ENCODE measurements around the gene PLA2G2F.
"Not testable (repeated sequence)": the region's sequence is repeated elsewhere in the genome, so short reads cannot be mapped to it uniquely, and the experiment has no call there.

Gene PLA2G2F

GRCh38 chr1:20114021-20114648 lies 25.0 kb upstream of the PLA2G2F start:
- DNase-seq: no peak

- no peak for DNase-seq
These were observed 23.6 kb upstream of the PLA2G2F start for GRCh38 chr1:20115479-20115878.

GRCh38 chr1:20115916-20116315 lies 23.2 kb upstream of the PLA2G2F start:
- DNase-seq: no peak

GRCh38 chr1:20117236-20117635 lies 21.9 kb upstream of the PLA2G2F start:
- DNase-seq: no peak

- DNase-seq: no peak
These were observed 19.8 kb upstream of the PLA2G2F start, which contains the start of gene PLA2G2D for GRCh38 chr1:20119347-20119746. PLA2G2D (minus strand) TSS chr1:20119536; CDS start chr1:20119498, 38 bp downstream.

GRCh38 chr1:20120796-20121195 lies 18.3 kb upstream of the PLA2G2F start:
- DNase-seq: no peak

- DNase-seq: no peak
These were observed 15.2 kb upstream of the PLA2G2F start for GRCh38 chr1:20123722-20124455.

- DNase-seq: peak in 9 of 58 donors; percentile 1 to 53 (median 10)
These were observed 14.6 kb upstream of the PLA2G2F start for GRCh38 chr1:20124456-20125057.

- no peak for DNase-seq
These were observed 14.0 kb upstream of the PLA2G2F start for GRCh38 chr1:20125100-20125499.

GRCh38 chr1:20126041-20126805 lies 12.9 kb upstream of the PLA2G2F start:
- no peak for DNase-seq

GRCh38 chr1:20126806-20127440 lies 12.2 kb upstream of the PLA2G2F start:
- no peak for DNase-seq

- DNase-seq: not testable (repeated sequence)
These were observed 8.6 kb upstream of the PLA2G2F start for GRCh38 chr1:20130518-20130917.

- DNase-seq: no peak
These were observed 4.1 kb upstream of the PLA2G2F start for GRCh38 chr1:20134995-20135394.

GRCh38 chr1:20136249-20136648 lies 2.9 kb upstream of the PLA2G2F start:
- DNase-seq: no peak

- DNase-seq: no peak
These were observed 2.1 kb upstream of the PLA2G2F start for GRCh38 chr1:20137055-20137454.

GRCh38 chr1:20137604-20138003 lies 1.5 kb upstream of the PLA2G2F start:
- no peak for DNase-seq

- no peak for DNase-seq
These were observed 777 bp upstream of the PLA2G2F start for GRCh38 chr1:20138346-20138745.

- no peak for DNase-seq
These were observed 871 bp downstream of the PLA2G2F start for GRCh38 chr1:20139776-20140612.

GRCh38 chr1:20141001-20141400 lies 1.9 kb downstream of the PLA2G2F start:
- DNase-seq: no peak

GRCh38 chr1:20141466-20141865 lies 2.3 kb downstream of the PLA2G2F start:
- DNase-seq: no peak
